Neural progenitor cell (in vitro differentiated cells): Measurements from ENCODE around the gene NUDT3.

Source experiments
- EZH2 ChIP-seq: fragments of 200-600 bp; sonication (generic); IDR thresholded peaks from 2 replicates; pipeline ENCODE4 v1.6.1; 2017; ENCODE audit warnings: antibody characterized with exemption, mild to moderate bottlenecking, moderate library complexity
- EZH2phosphoT487 ChIP-seq: fragments of 200-600 bp; sonication (generic); IDR thresholded peaks from 2 replicates; pipeline ENCODE4 v1.6.1; 2017; ENCODE audit warnings: antibody characterized with exemption
- TF ChIP-seq, protein P1 (sequence below): fragments of 200-600 bp; sonication (generic); IDR thresholded peaks from 2 replicates; pipeline ENCODE4 v1.5.1; 2017; ENCODE audit warnings: antibody characterized with exemption, mild to moderate bottlenecking

DNA sequence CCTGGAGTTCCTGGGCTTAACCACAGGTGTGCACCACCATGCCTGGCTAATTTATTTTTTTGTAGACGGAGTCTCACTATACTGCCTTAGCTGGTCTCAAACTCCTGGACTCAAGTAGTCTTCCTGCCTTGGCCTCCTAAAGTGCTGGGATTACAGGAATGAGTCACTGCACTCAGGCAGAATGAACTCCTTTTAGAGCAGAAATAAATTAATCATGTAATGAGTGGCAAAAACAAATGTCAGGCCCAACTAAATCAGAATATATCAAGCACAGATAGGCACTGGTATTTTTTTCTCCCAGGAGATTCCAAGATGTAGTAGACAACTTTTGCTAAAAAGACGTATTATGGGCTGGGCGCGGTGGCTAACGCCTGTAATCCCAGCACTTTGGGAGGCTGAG, 30.8 kb upstream of the NUDT3 start:
- TF ChIP-seq, protein P1, sequence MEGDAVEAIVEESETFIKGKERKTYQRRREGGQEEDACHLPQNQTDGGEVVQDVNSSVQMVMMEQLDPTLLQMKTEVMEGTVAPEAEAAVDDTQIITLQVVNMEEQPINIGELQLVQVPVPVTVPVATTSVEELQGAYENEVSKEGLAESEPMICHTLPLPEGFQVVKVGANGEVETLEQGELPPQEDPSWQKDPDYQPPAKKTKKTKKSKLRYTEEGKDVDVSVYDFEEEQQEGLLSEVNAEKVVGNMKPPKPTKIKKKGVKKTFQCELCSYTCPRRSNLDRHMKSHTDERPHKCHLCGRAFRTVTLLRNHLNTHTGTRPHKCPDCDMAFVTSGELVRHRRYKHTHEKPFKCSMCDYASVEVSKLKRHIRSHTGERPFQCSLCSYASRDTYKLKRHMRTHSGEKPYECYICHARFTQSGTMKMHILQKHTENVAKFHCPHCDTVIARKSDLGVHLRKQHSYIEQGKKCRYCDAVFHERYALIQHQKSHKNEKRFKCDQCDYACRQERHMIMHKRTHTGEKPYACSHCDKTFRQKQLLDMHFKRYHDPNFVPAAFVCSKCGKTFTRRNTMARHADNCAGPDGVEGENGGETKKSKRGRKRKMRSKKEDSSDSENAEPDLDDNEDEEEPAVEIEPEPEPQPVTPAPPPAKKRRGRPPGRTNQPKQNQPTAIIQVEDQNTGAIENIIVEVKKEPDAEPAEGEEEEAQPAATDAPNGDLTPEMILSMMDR, result no peak
- TF ChIP-seq EZH2 (no peak), EZH2phosphoT487 (no peak)
